HS-27A (cell line): ENCODE data around the gene TROAP.
"Not testable (repeated sequence)": the region's sequence is repeated elsewhere in the genome, so short reads cannot be mapped to it uniquely, and the experiment has no call there.

Source experiments
- DNase-seq: peaks from one replicate; pipeline ENCODE4 v3.0.0-alpha.2; 2012; ENCODE audit warnings: low read depth, missing footprints

Gene TROAP

GRCh38 chr12:49367381-49368239, 44.6 kb downstream of the TROAP start, which contains the start of gene SPATS2:
Gene SPATS2 (plus strand): TSS chr12:49367462. CDS start chr12:49461013, 93,551 bp downstream.
- DNase-seq, result no peak

- no peak for DNase-seq
Observed at GRCh38 chr12:49368240-49368600, 45.2 kb downstream of the TROAP start.

- DNase-seq, result no peak
Observed at GRCh38 chr12:49369411-49370145, 46.5 kb downstream of the TROAP start.

GRCh38 chr12:49370539-49370938, 47.5 kb downstream of the TROAP start:
- no peak for DNase-seq

GRCh38 chr12:49375406-49375805, 52.4 kb downstream of the TROAP start:
- no peak for DNase-seq

GRCh38 chr12:49377386-49377785, 54.3 kb downstream of the TROAP start:
- DNase-seq, result no peak

GRCh38 chr12:49380184-49380583, 57.1 kb downstream of the TROAP start:
- not testable (repeated sequence) for DNase-seq
